ENCODE measurements around the gene EEA1. TPM values are rescaled to one million over a fixed set of nuclear protein-coding genes. Genes with fewer than 3 reads are reported as not detected.
A peak's percentile ranks its signal among the peaks of the same experiment; 100 is the strongest.

The EEA1 gene
- total RNA-seq, 6 experiments from 2014 or later: 40.7 to 45.2 (median 44.1) TPM

GRCh38 chr12:92938018-92938417 is 8.9 kb upstream of the EEA1 start:
- Mint-ChIP-seq H3K36me3 (ENCODE audit: low read depth) (no peaks in the 10 kb centered on the region), H3K9me3 (no peaks in the 10 kb centered on the region), H3K4me3 (no peak overlapping the region), H3K27ac (no peak overlapping the region), H3K27me3 (ENCODE audit: insufficient read depth) (no peaks in the 10 kb centered on the region; the same call in 1 of the 2 replicates), H3K4me1 (ENCODE audit: low read depth) (peaks cover 10% of the 10 kb centered on the region)
- no peak for DNase-seq
- no peak for TF ChIP-seq CTCF (IDR thresholded peaks at IDR 0.05)

GRCh38 chr12:92933606-92934005 is 4.5 kb upstream of the EEA1 start:
- H3K4me1 Mint-ChIP-seq (ENCODE audit: low read depth): peaks cover 12% of the 10 kb centered on the region
- H3K27ac Mint-ChIP-seq: no peak overlapping the region
- no peaks in the 10 kb centered on the region for H3K9me3 Mint-ChIP-seq
- no peaks in the 10 kb centered on the region for H3K27me3 Mint-ChIP-seq (ENCODE audit: insufficient read depth)
- H3K36me3 Mint-ChIP-seq (ENCODE audit: low read depth): no peaks in the 10 kb centered on the region
- no peak for DNase-seq
- TF ChIP-seq CTCF (IDR thresholded peaks at IDR 0.05): no peak
- H3K4me3 Mint-ChIP-seq: no peak overlapping the region

- H3K36me3 Mint-ChIP-seq (ENCODE audit: low read depth): no peaks in the 10 kb centered on the region
- H3K27me3 Mint-ChIP-seq (ENCODE audit: insufficient read depth): peaks cover 2% of the 10 kb centered on the region; the same call in 1 of the 2 replicates
- DNase-seq: no peak
- H3K9me3 Mint-ChIP-seq: no peaks in the 10 kb centered on the region
- H3K4me3 Mint-ChIP-seq: peak overlapping the region; percentile 96
- H3K4me1 Mint-ChIP-seq (ENCODE audit: low read depth): peaks cover 33% of the 10 kb centered on the region
- peak overlapping the region; percentile 99 for H3K27ac Mint-ChIP-seq
- TF ChIP-seq CTCF (IDR thresholded peaks at IDR 0.05): no peak
Observed at GRCh38 chr12:92930421-92930820, 1.3 kb upstream of the EEA1 start.

- Mint-ChIP-seq H3K27ac (peak overlapping the region; percentile 99), H3K9me3 (no peaks in the 10 kb centered on the region), H3K36me3 (ENCODE audit: low read depth) (no peaks in the 10 kb centered on the region), H3K27me3 (ENCODE audit: insufficient read depth) (peaks cover 2% of the 10 kb centered on the region; the same call in 1 of the 2 replicates), H3K4me3 (peak overlapping the region; percentile 96), H3K4me1 (ENCODE audit: low read depth) (peaks cover 37% of the 10 kb centered on the region)
- DNase-seq: no peak
- TF ChIP-seq CTCF (IDR thresholded peaks at IDR 0.05): no peak
Observed at GRCh38 chr12:92929983-92930382, 888 bp upstream of the EEA1 start.

GRCh38 chr12:92928421-92928961 is 604 bp downstream of the EEA1 start:
- TF ChIP-seq CTCF (IDR thresholded peaks at IDR 0.05): no peak
- peak overlapping the region; percentile 91 for H3K27ac Mint-ChIP-seq
- peak overlapping the region; percentile 96 for H3K4me3 Mint-ChIP-seq
- H3K9me3 Mint-ChIP-seq: no peaks in the 10 kb centered on the region
- no peak for DNase-seq
- peaks cover 43% of the 10 kb centered on the region for H3K4me1 Mint-ChIP-seq (ENCODE audit: low read depth)
- peaks cover 1% of the 10 kb centered on the region; the same call in 1 of the 2 replicates for H3K36me3 Mint-ChIP-seq (ENCODE audit: low read depth)
- H3K27me3 Mint-ChIP-seq (ENCODE audit: insufficient read depth): peaks cover 2% of the 10 kb centered on the region
